Suppressor macrophage treated with lipopolysaccharide for 4 hours (primary cell): Measurements from ENCODE around the gene MCCC1.
"Not testable (repeated sequence)": the region's sequence is repeated elsewhere in the genome, so short reads cannot be mapped to it uniquely, and the experiment has no call there.

Experiments used
- DNase-seq: peaks from one replicate; pipeline ENCODE4 v3.0.0-alpha.2; 2020

MCCC1 gene

GRCh38 chr3:183101040-183101439, 1.7 kb upstream of the MCCC1 start:
- DNase-seq, result not testable (repeated sequence)

GRCh38 chr3:183100376-183100775, 1.1 kb upstream of the MCCC1 start:
- no peak for DNase-seq

- no peak for DNase-seq
Measured at GRCh38 chr3:183099838-183100204, 525 bp upstream of the MCCC1 start.

GRCh38 chr3:183098536-183099025, 715 bp downstream of the MCCC1 start:
- DNase-seq, result no peak

GRCh38 chr3:183094711-183095110, 4.6 kb downstream of the MCCC1 start:
- DNase-seq, result no peak

- DNase-seq, result no peak
Measured at GRCh38 chr3:183092256-183092655, 7.0 kb downstream of the MCCC1 start.

- DNase-seq, result no peak
Measured at GRCh38 chr3:183087184-183087583, 12.1 kb downstream of the MCCC1 start.

GRCh38 chr3:183085634-183086390, 13.5 kb downstream of the MCCC1 start:
- DNase-seq, result peak; percentile 60

GRCh38 chr3:183082355-183082915, 16.9 kb downstream of the MCCC1 start:
- DNase-seq, result no peak

- no peak for DNase-seq
Measured at GRCh38 chr3:183081459-183082183, 17.7 kb downstream of the MCCC1 start.

- no peak for DNase-seq
Measured at GRCh38 chr3:183080628-183081027, 18.7 kb downstream of the MCCC1 start.

- no peak for DNase-seq
Measured at GRCh38 chr3:183074881-183075280, 24.4 kb downstream of the MCCC1 start.

- DNase-seq, result peak; percentile 35
Measured at GRCh38 chr3:183074261-183074660, 25.0 kb downstream of the MCCC1 start.

GRCh38 chr3:183073839-183074238, 25.5 kb downstream of the MCCC1 start:
- peak; percentile 32 for DNase-seq

GRCh38 chr3:183070892-183071291, 28.4 kb downstream of the MCCC1 start:
- no peak for DNase-seq

GRCh38 chr3:183069086-183069485, 30.2 kb downstream of the MCCC1 start:
- DNase-seq, result no peak

GRCh38 chr3:183066891-183067290, 32.4 kb downstream of the MCCC1 start:
- DNase-seq, result not testable (repeated sequence)

GRCh38 chr3:183064475-183064874, 34.8 kb downstream of the MCCC1 start:
- no peak for DNase-seq

- no peak for DNase-seq
Measured at GRCh38 chr3:183061391-183062172, 37.7 kb downstream of the MCCC1 start.

- no peak for DNase-seq
Measured at GRCh38 chr3:183058351-183058750, 40.9 kb downstream of the MCCC1 start.

GRCh38 chr3:183050706-183051105, 48.6 kb downstream of the MCCC1 start:
- DNase-seq, result no peak

GRCh38 chr3:183046883-183047282, 52.4 kb downstream of the MCCC1 start:
- no peak for DNase-seq
